SK-N-SH treated with all-trans-retinoic acid at 6 μM for 48 hours (cell line): ENCODE measurements around the gene ABI3BP.

Experiments
- ATAC-seq: fragments of 200-7000 bp; cut with Tn5 transposase; 3 replicates; pipeline ENCODE4 v1.9.1; 2020; ENCODE audit warnings: mild to moderate bottlenecking, moderate library complexity
- ARNTL ChIP-seq: fragments of 450-650 bp; formaldehyde crosslinking; IDR thresholded peaks from 2 replicates; pipeline ENCODE4 v1.5.0; 2020; ENCODE audit warnings: low read depth, mild to moderate bottlenecking, moderate library complexity, borderline replicate concordance
- BACH2 ChIP-seq: fragments of 250-450 bp; sonication (Bioruptor Pico); IDR thresholded peaks from 2 replicates; pipeline ENCODE4 v1.9.0; 2021; ENCODE audit warnings: mild to moderate bottlenecking, borderline replicate concordance
- CSDC2 ChIP-seq: fragments of 250-450 bp; sonication (Bioruptor Pico); IDR thresholded peaks from 2 replicates; pipeline ENCODE4 v1.5.0; 2020; ENCODE audit warnings: mild to moderate bottlenecking, moderate library complexity
- ESRRG ChIP-seq: fragments of 250-450 bp; sonication (Bioruptor Pico); IDR thresholded peaks from 2 replicates; pipeline ENCODE4 v1.6.1; 2021; ENCODE audit warnings: mild to moderate bottlenecking
- GLIS3 ChIP-seq: fragments of 250-450 bp; sonication (Bioruptor Pico); IDR thresholded peaks from 2 replicates; pipeline ENCODE4 v1.5.0; 2020; ENCODE audit warnings: mild to moderate bottlenecking, moderate library complexity
- ISL1 ChIP-seq: fragments of 250-450 bp; sonication (Bioruptor Pico); IDR thresholded peaks from 2 replicates; pipeline ENCODE4 v2.1.2; 2022; ENCODE audit warnings: mild to moderate bottlenecking, moderate library complexity
- OSR1 ChIP-seq: fragments of 250-450 bp; sonication (Bioruptor Pico); IDR thresholded peaks from 2 replicates; pipeline ENCODE4 v1.8.0; 2022; ENCODE audit warnings: moderate library complexity, mild to moderate bottlenecking, inconsistent platforms
- PPARA ChIP-seq: fragments of 250-450 bp; sonication (Bioruptor Pico); IDR thresholded peaks from 2 replicates; pipeline ENCODE4 v1.5.0; 2020; ENCODE audit warnings: mild to moderate bottlenecking, borderline replicate concordance
- RARB ChIP-seq: fragments of 250-450 bp; sonication (Bioruptor Pico); IDR thresholded peaks from 2 replicates; pipeline ENCODE4 v1.8.0; 2021; ENCODE audit warnings: mild to moderate bottlenecking, moderate library complexity
- SNAI2 ChIP-seq: fragments of 250-450 bp; sonication (Bioruptor Pico); IDR thresholded peaks from 2 replicates; pipeline ENCODE4 v1.5.0; 2020; ENCODE audit warnings: mild to moderate bottlenecking, moderate library complexity
- TCF4 ChIP-seq: fragments of 250-450 bp; sonication (Bioruptor Pico); IDR thresholded peaks from 2 replicates; pipeline ENCODE4 v1.8.0; 2021; ENCODE audit warnings: mild to moderate bottlenecking, moderate library complexity, borderline replicate concordance
- TOX ChIP-seq: fragments of 250-450 bp; sonication (Bioruptor Pico); IDR thresholded peaks from 2 replicates; pipeline ENCODE4 v1.8.0; 2021; ENCODE audit warnings: mild to moderate bottlenecking, moderate library complexity, borderline replicate concordance
- ZC3H10 ChIP-seq: fragments of 250-450 bp; sonication (Bioruptor Pico); IDR thresholded peaks from 2 replicates; pipeline ENCODE4 v1.5.1; 2021; ENCODE audit warnings: mild to moderate bottlenecking, moderate library complexity
- ZFP3 ChIP-seq: fragments of 250-450 bp; sonication (Bioruptor Pico); IDR thresholded peaks from 2 replicates; pipeline ENCODE4 v1.5.0; 2020; ENCODE audit warnings: mild to moderate bottlenecking, moderate library complexity
- ZFP30 ChIP-seq: fragments of 450-650 bp; formaldehyde crosslinking; IDR thresholded peaks from 2 replicates; pipeline ENCODE4 v1.5.0; 2022; ENCODE audit warnings: mild to moderate bottlenecking, moderate library complexity
- ZNF565 ChIP-seq: fragments of 450-650 bp; formaldehyde crosslinking; conservative IDR thresholded peaks from 2 replicates; pipeline ENCODE4 v1.5.0; 2020; ENCODE audit warnings: low read depth, mild to moderate bottlenecking, moderate library complexity
- ZNF70 ChIP-seq: fragments of 450-650 bp; formaldehyde crosslinking; IDR thresholded peaks from 2 replicates; pipeline ENCODE4 v1.5.0; 2020; ENCODE audit warnings: mild to moderate bottlenecking, moderate library complexity
- ZNF8 ChIP-seq: fragments of 450-650 bp; formaldehyde crosslinking; IDR thresholded peaks from 2 replicates; pipeline ENCODE4 v1.5.0; 2020; ENCODE audit warnings: mild to moderate bottlenecking, moderate library complexity
- TF ChIP-seq, protein P1 (sequence below): fragments of 250-450 bp; sonication (Bioruptor Pico); IDR thresholded peaks from 2 replicates; pipeline ENCODE4 v1.8.0; 2020; ENCODE audit warnings: mild to moderate bottlenecking, moderate library complexity, borderline replicate concordance
- TF ChIP-seq, protein P2 (sequence below): fragments of 250-450 bp; sonication (Bioruptor Pico); IDR thresholded peaks from 2 replicates; pipeline ENCODE4 v1.5.0; 2020; ENCODE audit warnings: mild to moderate bottlenecking, moderate library complexity
- TF ChIP-seq, protein P3 (sequence below): fragments of 250-450 bp; sonication (Bioruptor Pico); IDR thresholded peaks from 2 replicates; pipeline ENCODE4 v1.5.1; 2021; ENCODE audit warnings: mild to moderate bottlenecking, moderate library complexity
- TF ChIP-seq, protein P4 (sequence below): fragments of 250-450 bp; sonication (Bioruptor Pico); IDR thresholded peaks from 2 replicates; pipeline ENCODE4 v1.5.1; 2020; ENCODE audit warnings: low read depth, mild to moderate bottlenecking, moderate library complexity

Gene ABI3BP

DNA sequence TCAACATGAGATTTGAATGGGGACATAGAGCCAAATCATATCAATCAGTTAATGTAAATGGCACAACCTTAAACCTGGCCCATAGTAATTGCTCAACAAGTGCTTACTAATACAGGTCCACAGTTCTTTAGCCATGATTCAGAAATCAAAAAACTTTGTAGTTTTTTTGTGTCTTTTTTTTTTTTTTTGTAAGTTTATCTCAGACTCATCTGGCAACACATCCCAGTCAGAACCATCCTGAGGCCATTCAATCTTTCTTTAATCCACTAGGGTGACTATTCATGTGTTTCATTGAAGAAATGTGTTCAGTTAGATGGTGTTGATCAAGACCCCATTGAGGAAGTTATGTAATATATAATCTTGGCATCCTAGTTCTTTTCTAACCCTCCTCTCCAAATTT lies 65.4 kb downstream of the ABI3BP start:
- ATAC-seq: no peak
- TF ChIP-seq GLIS3 (no peak), TCF4 (CRISPR knock-in tag) (no peak), SNAI2 (no peak), ZNF565 (CRISPR knock-in tag) (no peak), ARNTL (CRISPR knock-in tag) (no peak), ZFP3 (CRISPR knock-in tag) (no peak), ZFP30 (CRISPR knock-in tag) (no peak), BACH2 (CRISPR knock-in tag) (no peak), OSR1 (CRISPR knock-in tag) (no peak), ZNF70 (CRISPR knock-in tag) (no peak)
- TF ChIP-seq, protein P1, sequence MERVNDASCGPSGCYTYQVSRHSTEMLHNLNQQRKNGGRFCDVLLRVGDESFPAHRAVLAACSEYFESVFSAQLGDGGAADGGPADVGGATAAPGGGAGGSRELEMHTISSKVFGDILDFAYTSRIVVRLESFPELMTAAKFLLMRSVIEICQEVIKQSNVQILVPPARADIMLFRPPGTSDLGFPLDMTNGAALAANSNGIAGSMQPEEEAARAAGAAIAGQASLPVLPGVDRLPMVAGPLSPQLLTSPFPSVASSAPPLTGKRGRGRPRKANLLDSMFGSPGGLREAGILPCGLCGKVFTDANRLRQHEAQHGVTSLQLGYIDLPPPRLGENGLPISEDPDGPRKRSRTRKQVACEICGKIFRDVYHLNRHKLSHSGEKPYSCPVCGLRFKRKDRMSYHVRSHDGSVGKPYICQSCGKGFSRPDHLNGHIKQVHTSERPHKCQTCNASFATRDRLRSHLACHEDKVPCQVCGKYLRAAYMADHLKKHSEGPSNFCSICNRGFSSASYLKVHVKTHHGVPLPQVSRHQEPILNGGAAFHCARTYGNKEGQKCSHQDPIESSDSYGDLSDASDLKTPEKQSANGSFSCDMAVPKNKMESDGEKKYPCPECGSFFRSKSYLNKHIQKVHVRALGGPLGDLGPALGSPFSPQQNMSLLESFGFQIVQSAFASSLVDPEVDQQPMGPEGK: no peak
- TF ChIP-seq, protein P2, sequence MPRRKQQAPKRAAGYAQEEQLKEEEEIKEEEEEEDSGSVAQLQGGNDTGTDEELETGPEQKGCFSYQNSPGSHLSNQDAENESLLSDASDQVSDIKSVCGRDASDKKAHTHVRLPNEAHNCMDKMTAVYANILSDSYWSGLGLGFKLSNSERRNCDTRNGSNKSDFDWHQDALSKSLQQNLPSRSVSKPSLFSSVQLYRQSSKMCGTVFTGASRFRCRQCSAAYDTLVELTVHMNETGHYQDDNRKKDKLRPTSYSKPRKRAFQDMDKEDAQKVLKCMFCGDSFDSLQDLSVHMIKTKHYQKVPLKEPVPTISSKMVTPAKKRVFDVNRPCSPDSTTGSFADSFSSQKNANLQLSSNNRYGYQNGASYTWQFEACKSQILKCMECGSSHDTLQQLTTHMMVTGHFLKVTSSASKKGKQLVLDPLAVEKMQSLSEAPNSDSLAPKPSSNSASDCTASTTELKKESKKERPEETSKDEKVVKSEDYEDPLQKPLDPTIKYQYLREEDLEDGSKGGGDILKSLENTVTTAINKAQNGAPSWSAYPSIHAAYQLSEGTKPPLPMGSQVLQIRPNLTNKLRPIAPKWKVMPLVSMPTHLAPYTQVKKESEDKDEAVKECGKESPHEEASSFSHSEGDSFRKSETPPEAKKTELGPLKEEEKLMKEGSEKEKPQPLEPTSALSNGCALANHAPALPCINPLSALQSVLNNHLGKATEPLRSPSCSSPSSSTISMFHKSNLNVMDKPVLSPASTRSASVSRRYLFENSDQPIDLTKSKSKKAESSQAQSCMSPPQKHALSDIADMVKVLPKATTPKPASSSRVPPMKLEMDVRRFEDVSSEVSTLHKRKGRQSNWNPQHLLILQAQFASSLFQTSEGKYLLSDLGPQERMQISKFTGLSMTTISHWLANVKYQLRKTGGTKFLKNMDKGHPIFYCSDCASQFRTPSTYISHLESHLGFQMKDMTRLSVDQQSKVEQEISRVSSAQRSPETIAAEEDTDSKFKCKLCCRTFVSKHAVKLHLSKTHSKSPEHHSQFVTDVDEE: no peak
- TF ChIP-seq, protein P3, sequence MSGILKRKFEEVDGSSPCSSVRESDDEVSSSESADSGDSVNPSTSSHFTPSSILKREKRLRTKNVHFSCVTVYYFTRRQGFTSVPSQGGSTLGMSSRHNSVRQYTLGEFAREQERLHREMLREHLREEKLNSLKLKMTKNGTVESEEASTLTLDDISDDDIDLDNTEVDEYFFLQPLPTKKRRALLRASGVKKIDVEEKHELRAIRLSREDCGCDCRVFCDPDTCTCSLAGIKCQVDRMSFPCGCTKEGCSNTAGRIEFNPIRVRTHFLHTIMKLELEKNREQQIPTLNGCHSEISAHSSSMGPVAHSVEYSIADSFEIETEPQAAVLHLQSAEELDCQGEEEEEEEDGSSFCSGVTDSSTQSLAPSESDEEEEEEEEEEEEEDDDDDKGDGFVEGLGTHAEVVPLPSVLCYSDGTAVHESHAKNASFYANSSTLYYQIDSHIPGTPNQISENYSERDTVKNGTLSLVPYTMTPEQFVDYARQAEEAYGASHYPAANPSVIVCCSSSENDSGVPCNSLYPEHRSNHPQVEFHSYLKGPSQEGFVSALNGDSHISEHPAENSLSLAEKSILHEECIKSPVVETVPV (CRISPR knock-in tag): no peak

DNA sequence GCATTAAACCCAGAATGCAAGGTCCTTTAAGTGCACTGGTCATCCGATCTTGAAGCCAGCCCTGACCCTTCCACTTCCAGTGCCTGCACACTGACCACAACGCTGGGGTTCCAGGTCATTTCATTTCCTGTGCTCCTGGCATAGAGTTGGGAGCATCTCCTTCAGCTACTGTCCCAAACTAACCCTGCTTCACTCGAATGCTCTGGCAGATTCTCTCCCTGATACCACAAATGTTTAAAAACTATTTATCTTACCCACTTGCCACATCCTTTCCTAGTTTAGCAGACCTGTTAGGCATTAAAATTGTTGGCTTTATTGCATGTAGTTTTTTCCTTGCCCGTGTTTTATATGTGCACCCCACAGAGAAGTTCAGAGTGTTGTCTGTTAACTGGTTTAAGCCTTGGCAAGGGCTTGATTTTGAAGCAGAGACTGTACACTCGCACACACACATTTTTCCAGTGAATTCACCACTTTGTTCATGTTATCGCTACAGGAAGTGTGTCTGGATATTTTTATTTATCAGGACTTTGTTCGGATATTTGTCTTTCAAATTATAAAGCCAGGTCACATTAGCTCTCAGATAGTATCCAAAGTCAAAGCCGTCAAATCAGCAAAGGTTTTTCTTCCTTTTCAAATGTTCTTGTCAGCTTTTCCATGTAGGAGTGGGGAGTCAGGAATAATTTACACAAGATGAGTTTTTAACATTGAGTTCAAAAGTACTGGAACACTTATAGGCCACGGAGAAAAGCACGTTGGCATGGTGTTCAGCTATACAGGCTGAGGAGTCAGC lies 77.3 kb downstream of the ABI3BP start:
- ATAC-seq: no peak
- TF ChIP-seq TCF4 (CRISPR knock-in tag): no peak; the same call in 1 of the 2 replicates
- TF ChIP-seq RARB: no peak
- no peak for TF ChIP-seq ISL1 (CRISPR knock-in tag)
- TF ChIP-seq, protein P2: no peak
- no peak for TF ChIP-seq ZFP30 (CRISPR knock-in tag)
- no peak for TF ChIP-seq ARNTL (CRISPR knock-in tag)
- no peak for TF ChIP-seq ZNF70 (CRISPR knock-in tag)
- no peak for TF ChIP-seq OSR1 (CRISPR knock-in tag)
- no peak for TF ChIP-seq SNAI2
- TF ChIP-seq ZNF565 (CRISPR knock-in tag): no peak
- no peak for TF ChIP-seq CSDC2
- TF ChIP-seq ESRRG: no peak
- no peak for TF ChIP-seq TOX (CRISPR knock-in tag)

DNA sequence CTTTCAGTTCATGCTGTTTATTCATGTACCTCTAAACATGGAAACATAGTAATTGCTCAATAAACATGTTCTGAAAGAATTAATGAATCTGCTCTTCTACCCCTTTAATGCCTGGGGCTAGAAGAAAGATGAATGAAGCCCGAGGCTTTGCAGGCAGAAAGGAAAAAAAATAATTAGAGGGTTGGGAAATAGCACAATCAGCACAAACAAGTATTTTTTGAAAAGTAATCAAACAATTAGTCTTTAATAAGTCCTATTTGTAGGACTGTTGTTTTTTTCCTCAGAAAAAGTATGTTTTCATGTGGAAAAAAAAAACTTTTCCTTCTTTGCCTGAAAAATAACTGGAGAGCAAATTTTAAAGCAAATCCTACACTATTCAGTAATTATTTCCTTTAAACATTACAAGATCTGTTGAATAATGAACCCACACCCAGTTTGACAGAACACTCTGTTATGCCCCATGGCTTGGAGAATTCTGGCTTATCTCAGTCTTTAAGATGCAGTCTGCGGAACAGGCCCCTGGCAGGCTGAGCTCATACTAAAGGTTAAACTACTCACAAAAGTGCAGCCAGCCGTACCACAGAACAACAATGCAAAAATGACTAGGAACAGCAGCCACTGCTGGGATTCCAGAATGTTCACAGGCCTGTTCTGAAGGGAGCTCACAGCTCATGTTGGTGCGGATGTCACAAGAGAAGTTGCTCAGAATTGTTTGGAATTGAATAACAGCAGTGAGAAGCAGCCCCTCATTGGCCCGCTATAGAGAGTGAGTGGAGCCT lies 79.2 kb downstream of the ABI3BP start:
- no peak for ATAC-seq
- TF ChIP-seq TCF4 (CRISPR knock-in tag) (no peak), BACH2 (CRISPR knock-in tag) (no peak), CSDC2 (no peak), TOX (CRISPR knock-in tag) (no peak), GLIS3 (no peak), PPARA (CRISPR knock-in tag) (no peak), ESRRG (no peak), ZC3H10 (CRISPR knock-in tag) (no peak), RARB (no peak), ZNF8 (no peak), ZNF70 (CRISPR knock-in tag) (no peak), ZFP30 (CRISPR knock-in tag) (no peak)
- TF ChIP-seq, protein P4, sequence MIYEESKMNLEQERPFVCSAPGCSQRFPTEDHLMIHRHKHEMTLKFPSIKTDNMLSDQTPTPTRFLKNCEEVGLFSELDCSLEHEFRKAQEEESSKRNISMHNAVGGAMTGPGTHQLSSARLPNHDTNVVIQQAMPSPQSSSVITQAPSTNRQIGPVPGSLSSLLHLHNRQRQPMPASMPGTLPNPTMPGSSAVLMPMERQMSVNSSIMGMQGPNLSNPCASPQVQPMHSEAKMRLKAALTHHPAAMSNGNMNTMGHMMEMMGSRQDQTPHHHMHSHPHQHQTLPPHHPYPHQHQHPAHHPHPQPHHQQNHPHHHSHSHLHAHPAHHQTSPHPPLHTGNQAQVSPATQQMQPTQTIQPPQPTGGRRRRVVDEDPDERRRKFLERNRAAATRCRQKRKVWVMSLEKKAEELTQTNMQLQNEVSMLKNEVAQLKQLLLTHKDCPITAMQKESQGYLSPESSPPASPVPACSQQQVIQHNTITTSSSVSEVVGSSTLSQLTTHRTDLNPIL (CRISPR knock-in tag): no peak
- TF ChIP-seq, protein P2: no peak
